Activated gamma-delta T cell (primary cell): ENCODE results near the gene RAB3D.
"Not testable (repeated sequence)": the region's sequence is repeated elsewhere in the genome, so short reads cannot be mapped to it uniquely, and the experiment has no call there.

Source experiments
- DNase-seq: peaks from one replicate; lab custom pipeline; 2025; lab: John Stamatoyannopoulos, UW

RAB3D gene

DNA sequence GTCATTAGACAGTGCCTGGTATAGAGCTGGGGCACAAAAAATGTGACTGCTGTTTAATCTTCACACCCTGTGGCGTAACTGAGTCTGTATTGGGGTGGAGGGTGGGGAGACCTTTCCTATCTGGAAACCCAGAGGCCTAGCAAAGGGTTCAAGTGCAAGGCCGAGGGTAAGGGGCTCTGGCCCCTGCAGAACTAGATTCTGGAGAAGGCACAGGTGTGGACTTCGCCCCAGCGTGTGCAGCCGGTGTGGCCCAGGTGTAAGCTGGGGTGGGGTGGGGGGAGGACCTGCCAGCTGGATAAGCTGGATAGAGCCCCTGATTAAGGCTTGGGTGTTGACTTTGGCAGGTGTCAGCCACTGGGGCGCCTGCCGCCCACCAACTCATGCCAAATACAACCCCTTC, 1.3 kb downstream of the RAB3D start:
- no peak for DNase-seq

DNA sequence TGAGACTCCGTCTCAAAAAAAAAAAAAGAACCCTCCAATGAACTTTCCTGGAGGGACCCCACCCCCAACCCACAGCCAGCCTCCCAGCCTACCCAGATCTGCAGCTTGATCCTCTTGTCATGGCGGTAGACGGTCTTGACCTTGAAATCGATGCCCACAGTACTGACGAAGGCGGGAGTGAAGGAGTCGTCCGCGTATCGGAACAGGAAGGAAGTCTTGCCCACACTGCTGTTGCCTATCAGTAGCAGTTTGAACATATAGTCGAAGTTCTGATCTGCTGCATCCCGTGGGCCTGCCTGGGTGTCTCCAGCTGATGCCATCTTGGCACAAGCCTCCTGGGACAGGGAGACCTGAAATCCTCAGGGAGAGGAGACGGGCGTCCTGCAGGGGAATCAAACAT, 2.4 kb downstream of the RAB3D start:
- DNase-seq, result no peak

DNA sequence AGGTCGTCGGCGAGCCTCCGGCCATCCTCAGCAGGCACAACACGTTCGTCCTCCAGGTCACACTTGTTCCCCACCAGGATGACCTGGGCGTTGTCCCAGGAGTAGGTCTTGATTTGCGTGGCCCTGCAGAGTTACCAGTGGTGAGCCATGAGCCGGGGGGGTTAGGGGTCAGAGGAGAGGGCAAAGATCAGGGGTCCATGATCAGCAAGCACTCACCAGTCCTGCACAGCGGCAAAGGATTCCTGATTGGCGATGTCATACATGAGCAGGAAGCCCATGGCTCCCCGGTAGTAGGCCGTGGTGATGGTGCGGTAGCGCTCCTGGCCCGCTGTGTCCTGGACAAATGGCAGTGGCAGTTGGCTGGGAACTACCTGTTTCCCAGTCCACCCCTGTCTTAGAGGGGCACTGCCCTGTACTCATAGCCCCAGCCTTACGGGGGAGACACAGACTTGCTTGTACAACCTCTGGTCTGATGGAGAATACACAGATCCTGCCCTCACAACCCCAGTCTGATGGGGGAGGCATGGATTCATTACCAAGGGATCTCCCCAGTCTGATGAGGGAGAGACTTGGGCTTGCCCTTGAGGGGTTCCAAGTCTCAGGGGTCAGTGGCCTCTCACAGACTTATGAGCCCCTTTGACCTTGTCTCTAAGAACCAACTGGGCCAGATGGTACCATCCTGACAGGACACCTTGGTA, 3.9 kb downstream of the RAB3D start:
- DNase-seq, result no peak

DNA sequence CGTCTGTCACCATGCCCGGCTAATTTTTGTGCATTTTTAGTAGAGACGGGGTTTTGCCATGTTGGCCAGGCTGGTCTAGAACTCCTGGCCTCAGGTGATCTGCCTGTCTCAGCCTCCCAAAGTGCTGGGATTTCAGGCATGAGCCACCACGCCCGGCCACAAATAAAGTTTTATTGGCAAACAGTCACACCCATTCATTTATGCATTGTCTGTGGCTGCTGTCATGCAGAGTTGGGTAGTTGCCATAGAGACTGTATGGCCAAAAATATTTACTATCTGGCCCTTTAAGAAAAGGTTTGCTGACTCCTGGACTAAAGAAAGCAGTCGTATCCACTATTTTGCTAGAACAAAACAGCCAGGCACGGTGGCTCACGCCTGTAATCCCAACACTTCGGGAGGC, 5.6 kb downstream of the RAB3D start:
- DNase-seq, result not testable (repeated sequence)

DNA sequence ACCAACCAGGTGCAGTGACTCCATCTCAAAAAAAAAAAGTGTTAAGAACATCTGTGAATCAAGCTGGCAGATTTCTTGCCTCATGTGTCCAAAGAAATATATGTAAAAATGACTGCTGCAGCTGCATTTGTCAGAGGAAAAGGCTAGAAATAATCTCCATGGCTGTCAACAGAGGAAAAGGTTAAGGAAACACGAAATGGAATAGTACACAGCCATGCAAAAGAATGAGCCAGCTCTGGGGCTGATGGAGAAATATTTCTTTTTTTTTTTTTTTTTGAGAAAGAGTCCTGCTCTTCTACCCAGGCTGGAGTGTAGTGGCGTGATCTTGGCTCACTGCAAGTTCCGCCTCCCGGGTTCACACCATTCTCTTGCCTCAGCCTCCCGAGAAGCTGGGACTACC, 6.6 kb downstream of the RAB3D start:
- no peak for DNase-seq

GRCh38 chr19:11331502-11331901, 8.0 kb downstream of the RAB3D start:
- no peak for DNase-seq

DNA sequence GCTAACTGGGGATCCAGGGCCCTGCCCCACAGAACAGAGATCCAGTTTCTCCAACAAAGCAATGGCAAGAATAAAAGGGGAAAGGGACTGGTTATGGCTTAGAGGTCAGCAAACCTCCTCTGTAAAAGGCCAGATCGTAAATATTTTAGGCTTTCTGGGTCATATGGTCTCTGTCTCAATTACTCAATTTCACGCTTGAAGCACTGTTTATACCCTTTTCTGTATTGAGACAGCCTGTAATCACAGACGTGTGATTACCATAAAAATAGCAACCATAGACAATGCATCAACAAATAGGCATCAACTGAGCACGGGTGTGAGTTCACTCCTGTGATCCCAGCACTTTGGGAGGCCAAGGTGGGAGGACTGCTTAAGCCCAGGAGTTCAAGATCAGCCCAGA, 9.3 kb downstream of the RAB3D start:
- no peak for DNase-seq

GRCh38 chr19:11325544-11325943, 13.9 kb downstream of the RAB3D start:
- DNase-seq, result no peak

DNA sequence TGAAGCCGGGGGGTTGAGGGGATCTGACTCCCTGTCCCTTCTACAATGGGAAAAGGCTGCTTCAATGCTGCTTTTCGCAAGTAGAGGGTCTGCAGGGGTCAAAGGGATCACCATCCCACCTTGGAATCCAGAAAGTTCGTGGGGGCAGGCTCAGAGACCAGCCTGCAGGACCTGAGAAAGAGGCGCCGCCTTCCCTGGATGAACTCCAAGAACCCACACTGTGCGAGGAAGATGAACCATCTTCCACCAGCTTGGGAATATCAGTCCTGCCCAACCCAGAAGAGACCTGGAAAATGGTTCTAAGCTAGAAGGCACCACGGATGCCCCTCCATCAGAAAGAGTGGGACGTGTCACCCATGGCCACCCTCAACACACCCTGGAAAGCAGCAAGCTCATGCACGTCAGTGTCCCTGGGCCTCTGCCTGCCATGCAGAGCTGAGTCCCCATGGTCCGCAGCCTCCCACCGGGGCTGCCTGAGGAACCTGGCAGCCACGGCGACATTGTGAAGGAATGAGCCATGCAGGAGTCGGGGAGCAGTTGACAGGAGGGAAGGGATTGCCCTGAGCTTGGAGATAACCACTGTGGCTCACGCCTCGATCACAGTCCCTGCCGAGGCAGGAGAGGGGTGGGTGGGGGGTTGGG, 14.6 kb downstream of the RAB3D start:
- DNase-seq, result no peak

GRCh38 chr19:11324079-11324661, 15.3 kb downstream of the RAB3D start:
- no peak for DNase-seq

- no peak for DNase-seq
Measured at GRCh38 chr19:11323601-11324078, 15.8 kb downstream of the RAB3D start.

DNA sequence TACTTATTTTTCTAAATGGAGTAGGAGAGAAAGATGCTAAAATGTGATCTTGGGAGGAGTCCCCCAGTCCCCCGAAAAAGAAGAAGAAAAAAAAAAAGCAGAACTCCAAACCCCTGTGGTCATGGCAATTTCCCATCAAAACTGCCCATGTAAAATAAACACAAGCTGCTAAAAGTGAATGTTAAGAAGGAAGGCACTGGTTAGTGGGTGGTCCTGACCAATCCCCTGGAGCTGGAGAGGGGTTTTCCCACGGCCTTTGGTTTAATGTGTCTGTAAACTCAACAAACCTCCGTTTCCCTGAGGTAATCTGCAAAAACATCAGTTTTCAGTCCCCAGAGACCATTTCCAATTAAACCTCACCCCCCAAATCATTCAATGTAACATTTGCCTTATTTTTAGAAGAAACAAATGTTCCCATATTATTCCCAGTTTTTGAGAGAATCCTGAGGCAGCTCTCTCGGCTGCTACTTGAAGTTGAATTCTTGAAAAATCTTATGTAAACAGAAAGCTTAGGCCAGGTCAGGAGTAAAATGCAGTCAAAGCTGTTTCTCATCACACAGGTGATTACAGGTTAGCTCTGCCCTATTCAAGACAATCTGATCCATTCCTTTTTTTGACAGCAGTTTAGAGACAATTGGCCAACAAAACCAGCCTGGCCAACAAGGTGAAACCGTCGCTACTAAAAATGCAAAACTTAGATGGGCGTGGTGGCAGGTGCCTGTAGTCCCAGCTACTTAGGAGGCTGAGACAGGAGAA, 17.0 kb downstream of the RAB3D start:
- DNase-seq, result no peak

DNA sequence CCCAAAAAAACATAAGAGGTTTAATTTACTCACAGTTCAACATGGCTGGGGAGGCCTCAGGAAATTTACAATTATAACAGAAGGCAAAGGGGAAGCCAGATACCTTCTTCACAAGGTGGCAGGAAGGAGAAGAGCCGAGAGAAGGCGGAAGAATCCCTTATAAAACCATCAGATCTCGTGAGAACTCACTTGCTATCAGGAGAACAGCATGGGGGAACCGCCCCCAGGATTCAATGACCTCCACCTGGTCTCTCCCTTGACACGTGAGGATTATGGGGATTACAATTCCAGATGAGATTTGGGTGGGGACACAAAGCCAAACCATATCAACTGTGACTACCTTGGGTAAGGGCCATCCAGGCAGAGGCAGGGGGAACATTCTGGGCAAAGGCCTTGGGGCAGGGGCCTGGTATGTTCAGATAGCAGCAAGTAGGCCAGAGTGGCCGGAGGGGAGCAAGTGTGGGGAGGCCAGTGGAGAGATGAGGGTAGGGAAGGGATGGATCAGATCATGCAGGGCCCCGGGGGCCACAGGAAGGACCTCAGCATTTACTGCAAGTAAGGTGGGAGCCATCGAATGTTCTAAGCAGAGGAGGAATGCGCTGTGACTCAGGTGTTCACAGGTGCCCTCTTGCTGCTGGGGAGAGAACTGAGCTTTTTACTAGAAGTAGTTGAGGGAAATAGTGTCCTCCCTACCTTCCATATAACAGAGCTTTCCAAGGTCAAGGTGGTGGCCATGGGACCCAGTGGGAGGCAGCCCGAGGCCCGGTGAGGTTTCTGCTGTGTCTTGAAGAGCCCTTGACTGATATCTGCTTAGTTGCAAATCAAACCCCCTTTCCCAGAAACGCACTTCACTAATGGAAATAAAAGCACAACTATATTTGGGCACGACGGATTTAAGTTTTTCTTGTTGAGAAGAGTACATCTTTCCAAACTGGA, 18.0 kb downstream of the RAB3D start:
- no peak for DNase-seq

DNA sequence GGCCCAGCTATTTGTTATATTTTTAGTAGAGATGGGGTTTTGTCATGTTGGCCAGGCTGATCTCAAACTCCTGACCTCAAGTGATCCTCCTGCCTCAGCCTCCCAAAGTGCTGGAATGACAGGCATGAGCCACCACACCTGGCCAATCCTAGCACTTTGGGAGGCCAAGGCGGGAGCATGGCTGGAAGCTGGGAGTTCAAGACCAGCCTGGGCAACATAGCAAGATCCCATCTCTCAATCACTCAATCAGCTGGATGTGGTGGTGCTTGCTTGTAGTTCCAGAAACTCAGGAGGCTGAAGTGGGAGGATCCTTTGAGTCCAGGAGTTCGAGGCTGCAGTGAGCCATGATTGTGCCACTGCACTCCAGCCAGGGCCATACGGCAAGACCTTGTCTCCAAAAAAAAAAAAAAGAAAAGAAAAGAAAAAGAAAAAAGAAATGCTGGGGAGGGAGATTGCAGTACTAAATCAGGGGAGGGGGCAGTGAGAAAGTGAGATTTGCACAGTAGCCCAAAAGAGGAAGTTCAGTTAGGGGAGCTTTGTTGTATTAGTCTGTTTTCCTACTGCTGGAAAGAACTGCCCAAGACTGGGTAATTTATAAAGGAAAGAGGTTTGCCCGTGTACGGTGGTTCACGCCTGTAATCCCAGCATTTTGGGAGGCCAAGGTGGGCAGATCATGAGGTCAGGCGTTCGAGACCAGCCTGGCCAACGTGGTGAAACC, 19.0 kb downstream of the RAB3D start:
- not testable (repeated sequence) for DNase-seq

GRCh38 chr19:11306337-11306736, 33.1 kb downstream of the RAB3D start:
- no peak for DNase-seq

DNA sequence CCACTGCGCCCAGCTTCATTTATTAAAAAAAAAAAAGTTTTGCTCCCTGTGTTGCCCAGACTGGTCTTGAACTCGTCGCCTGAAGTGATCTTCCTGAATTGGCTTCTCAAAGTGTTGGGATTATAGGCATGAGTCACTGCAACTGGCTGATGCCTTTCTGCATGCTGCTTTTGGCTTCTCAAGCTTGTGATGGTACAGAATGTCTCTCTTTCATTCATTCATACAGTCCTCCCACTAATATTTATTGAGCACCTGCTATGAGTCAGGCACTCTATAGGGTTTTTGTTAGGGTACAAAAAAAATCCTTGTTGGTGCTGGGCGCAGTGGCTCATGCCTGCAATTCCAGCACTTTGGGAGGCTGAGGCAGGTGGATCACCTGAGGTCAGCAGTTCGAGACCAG, 34.5 kb downstream of the RAB3D start:
- DNase-seq, result no peak

DNA sequence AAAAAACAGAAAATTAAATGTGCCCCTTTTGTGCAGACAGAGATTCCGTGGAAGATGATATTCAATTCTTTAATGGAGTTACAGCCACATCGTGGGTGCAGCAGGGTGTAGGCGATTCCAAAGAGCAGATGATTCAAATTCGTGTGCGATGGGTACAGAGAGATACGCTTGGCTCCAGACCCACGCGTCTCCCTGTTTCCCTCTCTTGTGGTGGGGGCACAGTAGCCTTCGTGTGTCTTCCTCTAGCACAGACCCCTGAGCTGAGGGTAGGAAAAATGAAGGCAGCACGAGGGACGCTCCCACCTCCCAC, 38.7 kb downstream of the RAB3D start:
- no peak for DNase-seq

DNA sequence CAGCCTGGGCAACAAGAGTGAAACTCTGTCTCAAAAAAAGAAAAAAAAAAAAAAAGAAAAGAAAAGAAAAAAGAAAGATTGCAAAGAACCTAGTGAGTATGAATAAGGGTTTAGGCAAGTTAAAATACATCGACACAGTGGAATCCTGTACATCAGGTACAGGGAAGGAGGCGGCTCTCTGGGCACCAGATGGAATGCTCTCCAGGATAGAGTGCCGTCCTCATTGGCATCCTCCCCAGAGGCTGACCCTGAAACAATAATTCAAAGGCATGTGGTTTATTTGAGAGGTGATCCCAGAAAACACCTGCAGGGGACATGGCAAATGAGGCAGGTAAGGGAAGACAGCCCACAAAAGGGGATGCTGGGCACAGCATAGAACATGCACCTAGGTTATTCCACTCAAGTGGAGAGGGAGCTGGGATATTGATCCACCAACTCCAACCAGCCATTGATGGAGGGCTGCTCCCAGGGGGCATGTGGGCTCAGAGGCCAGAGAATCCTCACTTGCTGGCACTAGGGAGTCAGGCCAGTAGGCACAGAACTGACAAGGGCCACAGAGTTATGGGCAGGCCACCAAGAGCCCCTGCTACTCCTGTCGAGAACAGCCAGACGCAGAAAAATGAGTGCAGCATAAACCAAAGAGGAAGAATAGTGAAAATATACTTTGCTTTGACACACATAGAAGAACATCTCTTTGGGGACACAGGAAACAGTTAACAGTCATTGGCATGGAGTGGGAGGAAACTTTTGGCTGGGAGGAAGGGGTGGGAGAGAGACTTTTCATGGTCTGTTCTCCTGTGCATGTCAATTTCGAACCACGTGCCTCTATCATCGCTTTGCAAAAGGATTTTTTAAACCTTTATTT, 39.3 kb downstream of the RAB3D start:
- no peak for DNase-seq

DNA sequence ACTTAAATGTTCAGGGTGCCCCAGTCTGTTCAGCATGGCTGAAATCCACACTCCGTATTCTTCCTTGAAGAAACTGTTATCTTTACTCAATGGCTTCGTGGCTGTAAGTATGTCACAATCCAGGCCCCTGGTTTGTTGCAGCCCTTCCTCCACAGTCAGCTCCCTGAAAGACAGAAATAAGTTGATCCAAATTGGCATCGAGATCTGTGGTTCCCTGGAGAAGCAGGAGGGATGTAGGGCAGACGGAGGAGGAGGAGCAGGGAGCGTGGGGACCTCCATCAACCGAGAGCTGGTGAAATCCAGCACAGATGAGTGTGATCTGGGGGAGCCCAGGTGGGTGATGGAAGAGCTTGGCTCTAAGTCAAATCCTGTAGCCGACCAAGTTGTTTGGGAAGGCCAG, 43.2 kb downstream of the RAB3D start:
- no peak for DNase-seq

DNA sequence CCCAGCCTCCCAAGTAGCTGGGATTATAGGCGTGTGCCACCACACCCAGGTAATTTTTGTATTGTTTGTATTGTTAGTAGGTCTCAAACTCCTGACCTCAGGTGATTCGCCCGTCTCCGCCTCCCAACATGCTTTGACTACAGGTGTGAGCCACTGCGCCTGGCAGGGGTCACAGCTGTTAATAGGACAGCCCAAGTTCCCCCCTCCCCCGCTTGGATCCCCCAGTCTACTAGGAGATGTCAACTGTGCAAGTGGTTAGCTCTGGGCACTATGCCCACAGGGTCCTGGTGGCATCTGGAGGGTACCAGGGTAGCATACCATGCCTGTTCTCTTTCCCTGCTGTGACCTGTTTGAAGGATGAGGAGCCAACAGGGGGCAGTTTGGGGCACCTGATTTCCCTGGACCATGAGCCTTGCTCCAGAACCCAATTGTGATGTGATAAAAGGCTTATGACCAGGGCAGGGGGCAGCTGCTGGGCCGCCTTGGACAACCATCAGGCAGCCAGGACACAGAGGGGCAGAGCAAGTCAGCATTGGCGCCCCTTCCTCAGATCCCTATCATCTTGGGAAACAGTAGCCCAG, 43.7 kb downstream of the RAB3D start, which contains the start of gene TSPAN16:
Gene TSPAN16 (plus strand): TSS at position 496 of the 581 bp plus-strand sequence. CDS start 138 bp downstream, outside the sequence.
- no peak for DNase-seq
